Measurements from ENCODE around the gene ERMARD. TPM values are rescaled to one million over a fixed set of nuclear protein-coding genes. Genes with fewer than 3 reads are reported as not detected.

The ERMARD gene
- total RNA-seq, 1 donor from 2014 or later: 24.8 TPM

DNA sequence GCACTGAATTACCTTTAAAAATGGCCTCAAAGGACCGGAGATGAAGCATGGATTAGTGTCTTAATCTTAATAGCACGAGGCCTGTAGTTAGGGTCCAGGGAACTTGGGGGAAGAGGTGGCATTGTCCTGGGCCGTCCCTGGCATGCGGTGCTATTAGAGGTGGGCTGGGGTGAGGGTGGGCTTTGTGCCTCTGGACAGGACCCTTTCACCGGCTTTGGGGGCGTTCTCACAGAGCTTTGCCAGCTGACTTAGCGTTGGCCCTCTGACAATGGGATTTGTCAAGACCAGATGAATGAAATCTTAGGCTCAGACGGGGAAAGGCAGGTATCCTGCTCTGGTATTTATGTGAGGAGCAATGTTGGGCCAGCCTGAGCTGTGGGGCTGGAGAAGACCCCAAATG lies 59.6 kb downstream of the ERMARD start:
- H3K9me3 Mint-ChIP-seq (ENCODE audit: unreplicated experiment): peaks cover 8% of the 10 kb centered on the region
- DNase-seq (ENCODE audit: low spot score): no peak
- TF ChIP-seq, protein P1, sequence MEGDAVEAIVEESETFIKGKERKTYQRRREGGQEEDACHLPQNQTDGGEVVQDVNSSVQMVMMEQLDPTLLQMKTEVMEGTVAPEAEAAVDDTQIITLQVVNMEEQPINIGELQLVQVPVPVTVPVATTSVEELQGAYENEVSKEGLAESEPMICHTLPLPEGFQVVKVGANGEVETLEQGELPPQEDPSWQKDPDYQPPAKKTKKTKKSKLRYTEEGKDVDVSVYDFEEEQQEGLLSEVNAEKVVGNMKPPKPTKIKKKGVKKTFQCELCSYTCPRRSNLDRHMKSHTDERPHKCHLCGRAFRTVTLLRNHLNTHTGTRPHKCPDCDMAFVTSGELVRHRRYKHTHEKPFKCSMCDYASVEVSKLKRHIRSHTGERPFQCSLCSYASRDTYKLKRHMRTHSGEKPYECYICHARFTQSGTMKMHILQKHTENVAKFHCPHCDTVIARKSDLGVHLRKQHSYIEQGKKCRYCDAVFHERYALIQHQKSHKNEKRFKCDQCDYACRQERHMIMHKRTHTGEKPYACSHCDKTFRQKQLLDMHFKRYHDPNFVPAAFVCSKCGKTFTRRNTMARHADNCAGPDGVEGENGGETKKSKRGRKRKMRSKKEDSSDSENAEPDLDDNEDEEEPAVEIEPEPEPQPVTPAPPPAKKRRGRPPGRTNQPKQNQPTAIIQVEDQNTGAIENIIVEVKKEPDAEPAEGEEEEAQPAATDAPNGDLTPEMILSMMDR (IDR thresholded peaks at IDR 0.05; ENCODE audit: unreplicated experiment): no peak
- H3K4me3 Mint-ChIP-seq (ENCODE audit: unreplicated experiment): no peak overlapping the region
- H3K36me3 Mint-ChIP-seq (ENCODE audit: low read depth, unreplicated experiment): peaks cover 3% of the 10 kb centered on the region
- peaks cover 3% of the 10 kb centered on the region for H3K27me3 Mint-ChIP-seq (ENCODE audit: unreplicated experiment)
- H3K27ac Mint-ChIP-seq (ENCODE audit: unreplicated experiment): no peak overlapping the region
- H3K4me1 Mint-ChIP-seq (ENCODE audit: unreplicated experiment): no peaks in the 10 kb centered on the region

DNA sequence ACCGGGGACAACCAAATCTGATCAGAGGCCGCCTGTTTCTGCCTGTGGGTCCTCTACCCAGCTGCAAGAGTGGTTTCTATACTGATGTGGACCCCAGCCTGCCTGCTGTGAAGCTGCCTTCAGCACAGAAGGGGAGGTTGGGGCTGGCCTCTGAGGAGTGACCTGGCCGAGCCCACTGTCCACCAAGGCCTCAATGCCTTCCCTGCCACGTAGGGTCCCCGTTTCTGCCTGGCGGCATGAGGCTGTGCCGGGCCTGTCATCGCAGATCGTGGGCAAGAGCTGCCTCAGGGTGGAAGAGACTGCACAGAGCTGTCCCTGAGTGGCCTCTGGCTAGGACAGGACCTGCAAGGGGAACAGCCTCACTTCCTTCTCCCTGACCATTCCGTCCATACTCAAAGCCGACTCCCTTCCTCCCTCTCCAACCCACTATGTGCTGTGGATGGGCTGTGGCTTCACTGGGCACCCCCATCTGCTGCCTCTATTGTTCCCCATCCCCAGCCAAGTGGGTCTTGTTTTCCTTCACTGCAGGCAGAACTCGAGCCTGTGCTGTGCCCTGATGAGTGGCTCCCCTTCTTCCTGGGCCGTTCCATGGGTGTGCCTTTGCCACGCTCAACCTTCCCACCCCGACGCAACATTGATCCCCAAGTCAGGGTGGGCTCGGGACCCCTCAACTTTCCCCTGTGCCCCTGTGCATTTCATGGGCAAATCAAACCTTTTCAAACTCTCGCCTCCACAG lies 60.3 kb downstream of the ERMARD start:
- DNase-seq (ENCODE audit: low spot score): no peak
- Mint-ChIP-seq H3K27ac (ENCODE audit: unreplicated experiment) (no peak overlapping the region), H3K4me3 (ENCODE audit: unreplicated experiment) (no peak overlapping the region), H3K4me1 (ENCODE audit: unreplicated experiment) (no peaks in the 10 kb centered on the region), H3K9me3 (ENCODE audit: unreplicated experiment) (peaks cover 8% of the 10 kb centered on the region), H3K36me3 (ENCODE audit: low read depth, unreplicated experiment) (peaks cover under 1% of the 10 kb centered on the region), H3K27me3 (ENCODE audit: unreplicated experiment) (peaks cover 3% of the 10 kb centered on the region)
- TF ChIP-seq, protein P1 (IDR thresholded peaks at IDR 0.05; ENCODE audit: unreplicated experiment): no peak

GRCh38 chr6:169812257-169812644 lies 60.8 kb downstream of the ERMARD start:
- H3K4me1 Mint-ChIP-seq (ENCODE audit: unreplicated experiment): no peaks in the 10 kb centered on the region
- H3K9me3 Mint-ChIP-seq (ENCODE audit: unreplicated experiment): peaks cover 8% of the 10 kb centered on the region
- H3K36me3 Mint-ChIP-seq (ENCODE audit: low read depth, unreplicated experiment): no peaks in the 10 kb centered on the region
- no peak overlapping the region for H3K27ac Mint-ChIP-seq (ENCODE audit: unreplicated experiment)
- DNase-seq (ENCODE audit: low spot score): no peak
- TF ChIP-seq, protein P1 (IDR thresholded peaks at IDR 0.05; ENCODE audit: unreplicated experiment): no peak
- H3K4me3 Mint-ChIP-seq (ENCODE audit: unreplicated experiment): no peak overlapping the region
- peaks cover 3% of the 10 kb centered on the region for H3K27me3 Mint-ChIP-seq (ENCODE audit: unreplicated experiment)

GRCh38 chr6:169813969-169814368 lies 62.5 kb downstream of the ERMARD start:
- Mint-ChIP-seq H3K27ac (ENCODE audit: unreplicated experiment) (no peak overlapping the region), H3K4me3 (ENCODE audit: unreplicated experiment) (no peak overlapping the region), H3K27me3 (ENCODE audit: unreplicated experiment) (peaks cover 1% of the 10 kb centered on the region), H3K36me3 (ENCODE audit: low read depth, unreplicated experiment) (no peaks in the 10 kb centered on the region), H3K4me1 (ENCODE audit: unreplicated experiment) (no peaks in the 10 kb centered on the region), H3K9me3 (ENCODE audit: unreplicated experiment) (peaks cover 8% of the 10 kb centered on the region)
- TF ChIP-seq, protein P1 (IDR thresholded peaks at IDR 0.05; ENCODE audit: unreplicated experiment): no peak
- DNase-seq (ENCODE audit: low spot score): no peak

DNA sequence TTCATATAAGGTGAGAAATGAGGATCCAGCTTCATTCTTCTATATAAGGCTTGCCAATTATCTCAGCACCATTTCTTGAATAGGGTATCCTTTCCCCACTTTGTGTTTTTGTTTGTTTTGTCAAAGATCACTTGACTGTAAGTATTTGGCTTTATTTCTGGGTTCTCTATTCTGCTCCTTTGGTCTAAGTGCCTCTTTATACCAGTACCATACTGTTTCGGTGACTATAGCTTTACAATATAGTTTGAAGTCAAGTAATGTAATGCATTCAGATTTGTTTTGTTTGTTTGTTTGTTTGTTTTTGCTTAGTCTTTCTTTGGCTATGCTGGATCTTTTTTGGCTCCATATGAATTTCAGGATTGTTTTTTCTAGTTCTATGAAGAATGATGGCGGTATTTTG lies 64.6 kb downstream of the ERMARD start:
- H3K9me3 Mint-ChIP-seq (ENCODE audit: unreplicated experiment): peaks cover 8% of the 10 kb centered on the region
- TF ChIP-seq, protein P1 (IDR thresholded peaks at IDR 0.05; ENCODE audit: unreplicated experiment): no peak
- DNase-seq (ENCODE audit: low spot score): no peak
- no peaks in the 10 kb centered on the region for H3K36me3 Mint-ChIP-seq (ENCODE audit: low read depth, unreplicated experiment)
- no peak overlapping the region for H3K4me3 Mint-ChIP-seq (ENCODE audit: unreplicated experiment)
- H3K27ac Mint-ChIP-seq (ENCODE audit: unreplicated experiment): no peak overlapping the region
- no peaks in the 10 kb centered on the region for H3K27me3 Mint-ChIP-seq (ENCODE audit: unreplicated experiment)
- H3K4me1 Mint-ChIP-seq (ENCODE audit: unreplicated experiment): peaks cover 3% of the 10 kb centered on the region

Data from endothelial cell (in vitro differentiated cells).